ENCODE results near the gene DUSP1.

DNA sequence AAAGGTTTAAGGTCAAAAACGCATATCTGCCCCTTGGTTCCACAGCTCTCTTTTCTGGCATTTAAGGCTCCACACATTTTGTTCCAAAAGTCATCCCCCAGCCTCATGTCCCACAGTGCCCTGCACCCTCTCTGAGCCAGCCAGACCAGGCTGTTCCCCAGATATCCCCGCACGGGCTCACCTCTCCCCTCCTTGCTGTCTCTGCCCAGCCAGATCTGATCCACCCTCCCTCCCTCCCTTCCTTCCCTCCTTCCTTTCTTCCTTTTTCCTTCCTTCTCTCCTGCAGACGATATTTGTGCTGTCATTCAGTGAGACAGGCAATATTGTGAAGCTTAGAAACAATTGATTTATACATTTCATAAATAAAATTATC, 37.0 kb downstream of the DUSP1 start:
- TF ChIP-seq CTCF (conservative IDR thresholded peaks at IDR 0.05), result no peak
- no peak for TF ChIP-seq EZH2 (IDR thresholded peaks at IDR 0.05; ENCODE audit: low read depth)
